ENCODE results near the gene HAND1. TPM values are rescaled to one million over a fixed set of nuclear protein-coding genes. Genes with fewer than 3 reads are reported as not detected.

The HAND1 gene
- total RNA-seq, 6 experiments from 2014 or later, result not detected

DNA sequence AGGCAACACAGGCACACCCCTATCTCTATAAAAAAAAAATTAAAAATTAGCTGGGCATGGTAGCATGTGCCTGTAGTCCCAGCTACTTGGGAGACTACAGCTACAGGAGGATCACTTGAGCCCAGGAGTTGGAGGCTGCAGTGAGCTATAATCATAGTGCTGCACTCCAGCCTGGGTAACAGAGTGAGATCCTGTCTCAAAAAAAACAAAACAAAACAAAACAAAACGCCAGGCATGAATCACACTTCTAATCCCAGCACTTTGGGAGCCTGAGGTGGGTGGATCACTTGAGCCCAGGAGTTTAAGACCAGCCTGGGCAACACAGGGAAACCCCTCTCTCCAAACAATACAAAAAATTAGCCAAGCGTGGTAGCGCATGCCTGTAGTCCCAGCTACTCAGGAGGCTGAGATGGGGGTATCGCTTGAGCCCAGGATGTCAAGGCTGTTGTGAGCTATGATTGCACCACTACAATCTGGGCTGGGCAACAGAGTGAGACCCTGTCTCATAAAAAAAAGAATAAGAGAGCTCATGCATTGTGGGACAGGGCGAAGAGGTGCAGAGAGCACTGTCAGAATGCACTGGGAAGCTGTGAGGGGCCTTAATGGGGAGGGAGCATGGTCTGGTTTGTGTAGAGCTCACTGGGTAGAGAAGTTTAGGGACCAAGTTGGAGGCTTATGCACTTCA, 40.6 kb downstream of the HAND1 start:
- Mint-ChIP-seq H3K4me3 (no peak overlapping the region), H3K4me1 (ENCODE audit: low read depth) (no peaks in the 10 kb centered on the region), H3K27me3 (ENCODE audit: insufficient read depth) (no peaks in the 10 kb centered on the region), H3K36me3 (ENCODE audit: low read depth) (peaks cover 20% of the 10 kb centered on the region), H3K9me3 (no peaks in the 10 kb centered on the region), H3K27ac (no peak overlapping the region)
- no peak for DNase-seq
- TF ChIP-seq, protein P1, sequence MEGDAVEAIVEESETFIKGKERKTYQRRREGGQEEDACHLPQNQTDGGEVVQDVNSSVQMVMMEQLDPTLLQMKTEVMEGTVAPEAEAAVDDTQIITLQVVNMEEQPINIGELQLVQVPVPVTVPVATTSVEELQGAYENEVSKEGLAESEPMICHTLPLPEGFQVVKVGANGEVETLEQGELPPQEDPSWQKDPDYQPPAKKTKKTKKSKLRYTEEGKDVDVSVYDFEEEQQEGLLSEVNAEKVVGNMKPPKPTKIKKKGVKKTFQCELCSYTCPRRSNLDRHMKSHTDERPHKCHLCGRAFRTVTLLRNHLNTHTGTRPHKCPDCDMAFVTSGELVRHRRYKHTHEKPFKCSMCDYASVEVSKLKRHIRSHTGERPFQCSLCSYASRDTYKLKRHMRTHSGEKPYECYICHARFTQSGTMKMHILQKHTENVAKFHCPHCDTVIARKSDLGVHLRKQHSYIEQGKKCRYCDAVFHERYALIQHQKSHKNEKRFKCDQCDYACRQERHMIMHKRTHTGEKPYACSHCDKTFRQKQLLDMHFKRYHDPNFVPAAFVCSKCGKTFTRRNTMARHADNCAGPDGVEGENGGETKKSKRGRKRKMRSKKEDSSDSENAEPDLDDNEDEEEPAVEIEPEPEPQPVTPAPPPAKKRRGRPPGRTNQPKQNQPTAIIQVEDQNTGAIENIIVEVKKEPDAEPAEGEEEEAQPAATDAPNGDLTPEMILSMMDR (IDR thresholded peaks at IDR 0.05), result no peak

DNA sequence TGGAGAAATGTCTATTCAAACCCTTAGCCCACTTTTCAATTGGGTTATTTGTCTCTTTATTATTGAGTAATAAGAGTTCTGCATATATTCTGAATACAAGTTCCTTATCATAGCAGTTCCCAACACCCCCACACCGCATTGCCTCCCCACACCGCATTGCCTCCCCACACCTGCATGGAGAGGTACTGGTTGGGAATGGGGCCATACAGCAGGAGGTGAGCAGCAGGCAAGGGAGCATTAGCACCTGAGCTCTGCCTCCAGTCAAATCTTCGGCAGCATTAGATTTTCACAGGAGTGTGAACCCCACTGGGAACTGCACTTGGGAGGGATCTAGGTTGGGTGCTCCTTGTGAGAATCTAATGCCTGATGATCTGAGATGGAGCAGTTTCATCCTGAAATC, 42.8 kb downstream of the HAND1 start:
- no peak for DNase-seq
- Mint-ChIP-seq H3K27ac (no peak overlapping the region), H3K4me1 (ENCODE audit: low read depth) (no peaks in the 10 kb centered on the region), H3K9me3 (no peaks in the 10 kb centered on the region), H3K27me3 (ENCODE audit: insufficient read depth) (no peaks in the 10 kb centered on the region), H3K36me3 (ENCODE audit: low read depth) (peaks cover 10% of the 10 kb centered on the region; the same call in 1 of the 2 replicates), H3K4me3 (no peak overlapping the region)
- TF ChIP-seq, protein P1 (IDR thresholded peaks at IDR 0.05), result no peak

DNA sequence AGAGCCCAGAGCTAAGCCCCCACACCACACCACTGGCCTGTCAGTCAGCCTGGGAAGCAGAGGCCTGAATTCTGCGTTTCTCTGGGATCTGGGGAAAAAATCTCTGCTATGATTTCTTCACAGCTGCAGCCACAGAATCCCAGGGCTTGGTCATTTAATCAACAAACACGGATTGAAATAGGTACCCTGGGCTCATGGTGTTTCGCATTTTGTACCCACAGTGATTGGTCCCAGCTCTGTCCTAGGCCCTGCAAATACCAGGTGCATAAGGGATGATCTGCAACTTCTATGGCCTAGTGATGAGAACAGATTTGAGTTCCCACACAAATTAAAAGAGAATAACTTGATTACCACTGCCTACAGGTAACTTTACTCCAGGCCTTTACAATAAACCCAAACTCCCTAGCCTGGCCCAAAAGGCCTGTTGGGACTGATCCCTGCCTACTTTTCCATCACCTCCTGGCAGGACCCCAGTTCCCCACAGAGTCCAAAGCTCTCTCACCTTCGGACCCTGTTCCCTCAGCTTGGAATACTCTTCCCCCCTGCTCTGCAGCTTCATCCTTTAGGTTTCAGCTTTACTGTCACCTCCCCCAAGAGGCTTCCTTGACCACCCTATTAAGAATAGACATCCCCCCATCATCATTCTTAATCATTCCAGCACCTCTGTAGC, 46.9 kb downstream of the HAND1 start:
- H3K9me3 Mint-ChIP-seq, result no peaks in the 10 kb centered on the region
- H3K36me3 Mint-ChIP-seq (ENCODE audit: low read depth), result 0 out of 2 replicates have a peak, but pooled peaks cover 4% of the 10 kb centered on the region
- no peaks in the 10 kb centered on the region for H3K27me3 Mint-ChIP-seq (ENCODE audit: insufficient read depth)
- TF ChIP-seq, protein P1 (IDR thresholded peaks at IDR 0.05), result no peak
- no peaks in the 10 kb centered on the region for H3K4me1 Mint-ChIP-seq (ENCODE audit: low read depth)
- H3K4me3 Mint-ChIP-seq, result no peak overlapping the region
- DNase-seq, result no peak
- no peak overlapping the region for H3K27ac Mint-ChIP-seq

DNA sequence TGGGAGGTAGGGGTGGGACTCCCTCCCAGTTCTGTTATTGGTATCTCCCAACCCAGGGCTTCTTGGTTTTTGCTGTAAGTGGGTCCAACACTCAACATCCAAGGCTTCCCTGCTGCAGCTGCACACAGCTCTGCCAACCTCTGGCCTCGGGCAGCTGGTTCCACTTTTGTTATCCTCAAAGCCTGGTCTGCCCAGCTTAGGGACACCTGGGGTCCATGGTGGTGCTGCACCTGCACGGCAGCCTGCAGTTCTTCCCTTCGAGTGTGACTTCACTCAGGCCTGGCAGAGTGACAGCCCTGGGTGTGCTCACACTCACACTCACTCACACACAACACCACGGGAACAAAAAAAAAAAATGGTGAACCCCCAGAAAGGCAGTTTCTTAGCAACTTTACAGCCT, 47.6 kb downstream of the HAND1 start:
- TF ChIP-seq, protein P1 (IDR thresholded peaks at IDR 0.05), result no peak
- Mint-ChIP-seq H3K27ac (no peak overlapping the region), H3K4me3 (no peak overlapping the region), H3K36me3 (ENCODE audit: low read depth) (0 out of 2 replicates have a peak, but pooled peaks cover 4% of the 10 kb centered on the region), H3K4me1 (ENCODE audit: low read depth) (no peaks in the 10 kb centered on the region), H3K9me3 (no peaks in the 10 kb centered on the region), H3K27me3 (ENCODE audit: insufficient read depth) (no peaks in the 10 kb centered on the region)
- DNase-seq, result no peak

DNA sequence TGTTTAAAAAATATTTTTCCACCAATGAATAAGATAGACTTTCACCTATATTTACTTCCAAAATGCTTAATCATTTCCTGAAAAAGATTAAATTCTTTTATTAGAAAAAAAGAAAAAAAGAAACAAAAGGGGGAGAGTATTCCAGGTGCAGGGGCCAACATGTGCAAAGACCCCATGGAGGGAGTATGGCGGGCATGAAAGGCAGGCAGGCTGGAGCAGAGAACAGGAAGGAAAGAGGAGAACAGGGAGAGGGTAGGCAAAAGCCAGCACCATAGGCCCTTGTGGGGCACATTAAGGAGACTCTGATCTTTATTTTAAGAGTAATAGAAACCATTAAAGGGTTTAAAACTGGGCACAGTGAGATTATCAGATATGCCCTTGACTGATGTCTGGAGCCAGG, 48.7 kb downstream of the HAND1 start:
- Mint-ChIP-seq H3K27me3 (ENCODE audit: insufficient read depth) (no peaks in the 10 kb centered on the region), H3K36me3 (ENCODE audit: low read depth) (0 out of 2 replicates have a peak, but pooled peaks cover 4% of the 10 kb centered on the region), H3K27ac (no peak overlapping the region), H3K4me1 (ENCODE audit: low read depth) (no peaks in the 10 kb centered on the region), H3K9me3 (no peaks in the 10 kb centered on the region), H3K4me3 (no peak overlapping the region)
- TF ChIP-seq, protein P1 (IDR thresholded peaks at IDR 0.05), result no peak
- no peak for DNase-seq

All from HFFc6 (cell line).